K562 (cell line): ENCODE results near the gene C1QBP. TPM values are rescaled to one million over a fixed set of nuclear protein-coding genes. Genes with fewer than 3 reads are reported as not detected.

Source experiments
- BRD9 ChIP-seq: fragments of 450-650 bp; IDR thresholded peaks from 2 replicates; pipeline ENCODE4 v1.6.1; 2018; ENCODE audit warnings: low read depth; ENCODE audit not compliant: partially characterized antibody
- CBX1 ChIP-seq: sonication (generic); IDR thresholded peaks from 2 replicates; pipeline ENCODE4 v1.6.1; 2016; ENCODE audit warnings: antibody characterized with exemption, low read depth, mild to moderate bottlenecking
- EHMT2 ChIP-seq: fragments of 450-650 bp; IDR thresholded peaks from 2 replicates; pipeline ENCODE4 v1.6.1; 2018; ENCODE audit warnings: antibody characterized with exemption
- GABPB2 ChIP-seq: fragments of 250-450 bp; sonication (Bioruptor Pico); conservative IDR thresholded peaks from 2 replicates; pipeline ENCODE4 v1.5.1; 2021; ENCODE audit warnings: mild to moderate bottlenecking
- HOXB6 ChIP-seq: fragments of 250-450 bp; sonication (Bioruptor Pico); IDR thresholded peaks from 2 replicates; pipeline ENCODE4 v1.5.1; 2022; ENCODE audit warnings: mild to moderate bottlenecking, borderline replicate concordance
- MCM7 ChIP-seq, 2 experiments: fragments of 450-650 bp; IDR thresholded peaks; 2 replicates each; pipeline ENCODE4 v1.6.1; 2016 to 2018
- NKRF ChIP-seq: fragments of 450-650 bp; IDR thresholded peaks from 2 replicates; pipeline ENCODE4 v1.6.1; 2016; ENCODE audit warnings: borderline replicate concordance
- RBM17 ChIP-seq: fragments of 200-400 bp; formaldehyde crosslinking; IDR thresholded peaks from 2 replicates; pipeline ENCODE4 v1.6.1; 2017; ENCODE audit warnings: low read depth, mild to moderate bottlenecking, low read length, borderline replicate concordance
- RHOXF2B ChIP-seq: fragments of 250-450 bp; sonication (Bioruptor Pico); conservative IDR thresholded peaks from 2 replicates; pipeline ENCODE4 v1.5.1; 2021
- RNF219 ChIP-seq: fragments of 250-450 bp; sonication (Bioruptor Pico); IDR thresholded peaks from 2 replicates; pipeline ENCODE4 v1.5.0; 2022; ENCODE audit warnings: mild to moderate bottlenecking
- SREBF1 ChIP-seq: fragments of 150-350 bp; IDR thresholded peaks from 2 replicates; pipeline ENCODE4 v1.6.1; 2014; ENCODE audit warnings: antibody characterized with exemption, low read depth, low read length, borderline replicate concordance
- TFAM ChIP-seq: fragments of 250-450 bp; sonication (Bioruptor Pico); conservative IDR thresholded peaks from 2 replicates; pipeline ENCODE4 v1.5.0; 2021; ENCODE audit warnings: mild to moderate bottlenecking, moderate library complexity
- TFE3 ChIP-seq: fragments of 450-650 bp; formaldehyde crosslinking; IDR thresholded peaks from 2 replicates; pipeline ENCODE4 v1.4.0; 2020; ENCODE audit warnings: mild to moderate bottlenecking, mixed read lengths
- THAP7 ChIP-seq: fragments of 250-450 bp; sonication (Bioruptor Pico); IDR thresholded peaks from 2 replicates; pipeline ENCODE4 v1.5.0; 2021
- ZBTB9 ChIP-seq: fragments of 450-650 bp; formaldehyde crosslinking; IDR thresholded peaks from 2 replicates; pipeline ENCODE4 v1.4.0; 2020; ENCODE audit warnings: mild to moderate bottlenecking, moderate library complexity
- ZFPM2 ChIP-seq: fragments of 250-450 bp; sonication (Bioruptor Pico); IDR thresholded peaks from 2 replicates; pipeline ENCODE4 v1.5.1; 2022; ENCODE audit warnings: mild to moderate bottlenecking
- ZNF239 ChIP-seq: fragments of 250-450 bp; sonication (Bioruptor Pico); IDR thresholded peaks from 2 replicates; pipeline ENCODE4 v1.4.0; 2020; ENCODE audit warnings: mild to moderate bottlenecking
- ZNF282 ChIP-seq: sonication (generic); formaldehyde crosslinking; IDR thresholded peaks from 2 replicates; pipeline ENCODE4 v1.8.1; 2023; ENCODE audit warnings: missing genetic modification reagents
- ZNF436 ChIP-seq: fragments of 250-450, 450-650 bp; sonication (Bioruptor Pico); formaldehyde crosslinking; IDR thresholded peaks from 2 replicates; pipeline ENCODE4 v1.7.0; 2020; ENCODE audit warnings: mild to moderate bottlenecking
- ZNF561 ChIP-seq: fragments of 450-650 bp; formaldehyde crosslinking; conservative IDR thresholded peaks from 2 replicates; pipeline ENCODE4 v1.4.0; 2020; ENCODE audit warnings: mild to moderate bottlenecking, moderate library complexity
- ZNF584 ChIP-seq: fragments of 200-800 bp; sonication (Bioruptor generic); IDR thresholded peaks from 2 replicates; pipeline ENCODE4 v1.6.1; 2016; ENCODE audit warnings: low read depth, mild to moderate bottlenecking, missing genetic modification characterization, missing compliant biosample characterization
- ZZZ3 ChIP-seq: fragments of 450-650 bp; IDR thresholded peaks from 2 replicates; pipeline ENCODE4 v1.6.1; 2016; ENCODE audit warnings: antibody characterized with exemption, mild to moderate bottlenecking, moderate library complexity
- polyA plus RNA-seq, 8 experiments: library from polyadenylated mRNA; depleted of rRNA in 4 of 8; stranded (reverse) in 5 of 8; unstranded in 3 of 8; fragments of >200 nt; fragmentation: Nextera tagmentation in 2 of 8; fragmentation: Illumina TruSeq in 1 of 8; extraction: Ambion mirVana in 2 of 8; extraction: Trizol in 1 of 8; gene quantifications; 2 replicates each; pipeline versions ENCODE4 v1.2.1 to v1.2.3, GENCODE V29; 2011 to 2014; ENCODE audit warnings: inconsistent platforms in 1 of 8, missing spikeins in 1 of 8
- total RNA-seq, 7 experiments: library from RNA; depleted of rRNA in 6 of 7; stranded (reverse); fragments of >200 nt in 6 of 7; fragmentation: Illumina TruSeq in 2 of 7; extraction: Trizol in 2 of 7; gene quantifications; 2 replicates each; pipeline versions ENCODE4 v1.2.1 to v1.2.3, GENCODE V29; 2011 to 2021; ENCODE audit warnings: low replicate concordance in 1 of 7

The C1QBP gene
- total and polyA plus RNA-seq, 9 of the 15 experiments (the other 6 are each of a cell fraction or from before 2014, with no cell fraction given) = 90.7 to 665 (median 414) TPM

- no peak for TF ChIP-seq BRD9
- TF ChIP-seq MCM7 (IDR thresholded peaks at IDR 0.05) = no peak
- TF ChIP-seq ZNF561 (CRISPR knock-in tag) = no peak
- TF ChIP-seq GABPB2 = no peak
- TF ChIP-seq HOXB6 (CRISPR knock-in tag) = no peak
- TF ChIP-seq RNF219 = no peak
- 0 out of 2 replicates have a peak, but pooled peaks have one; percentile 32 for TF ChIP-seq ZBTB9 (CRISPR knock-in tag)
- no peak for TF ChIP-seq NKRF
- no peak for TF ChIP-seq ZNF282 (CRISPR knock-in tag)
- no peak for TF ChIP-seq ZNF436
- no peak for TF ChIP-seq RBM17
- TF ChIP-seq SREBF1 = no peak
- no peak for TF ChIP-seq THAP7 (CRISPR knock-in tag)
- no peak for TF ChIP-seq ZZZ3
- no peak for TF ChIP-seq ZNF239 (CRISPR knock-in tag)
- no peak for TF ChIP-seq TFE3 (CRISPR knock-in tag)
- no peak for TF ChIP-seq CBX1
- TF ChIP-seq RHOXF2B (CRISPR knock-in tag) = no peak
- TF ChIP-seq EHMT2 = no peak
- no peak for TF ChIP-seq TFAM (CRISPR knock-in tag)
- no peak for TF ChIP-seq ZNF584
- no peak for TF ChIP-seq ZFPM2
These were observed 19.5 kb downstream of the C1QBP start, which contains the start of gene NUP88 (continued) for GRCh38 chr17:5419356-5419958.
